HepG2 (cell line): ENCODE data around the gene MORF4L2. TPM values are rescaled to one million over a fixed set of nuclear protein-coding genes. Genes with fewer than 3 reads are reported as not detected.

Experiments
- BRD4 ChIP-seq: sonication (generic); formaldehyde crosslinking; IDR thresholded peaks from 2 replicates; pipeline ENCODE4 v1.4.0; 2020; ENCODE audit warnings: missing genetic modification reagents
- CBX5 ChIP-seq: sonication (generic); formaldehyde crosslinking; IDR thresholded peaks from 2 replicates; pipeline ENCODE4 v1.4.0; 2020; ENCODE audit warnings: missing genetic modification reagents, borderline replicate concordance
- FOXA3 ChIP-seq: IDR thresholded peaks from 2 replicates; pipeline ENCODE4 v1.6.1; 2016; ENCODE audit warnings: missing genetic modification reagents, missing compliant biosample characterization
- HMG20A ChIP-seq: IDR thresholded peaks from 2 replicates; pipeline ENCODE4 v1.6.1; 2016; ENCODE audit warnings: borderline replicate concordance
- NCOA5 ChIP-seq: sonication (generic); formaldehyde crosslinking; IDR thresholded peaks from 2 replicates; pipeline ENCODE4 v1.4.0; 2020; ENCODE audit warnings: missing genetic modification reagents
- RAD21 ChIP-seq: fragments of 450-650 bp; formaldehyde crosslinking; IDR thresholded peaks from 2 replicates; pipeline ENCODE4 v1.5.0; 2020; ENCODE audit warnings: mild to moderate bottlenecking
- RARG ChIP-seq: sonication (generic); formaldehyde crosslinking; IDR thresholded peaks from 2 replicates; pipeline ENCODE4 v1.4.0; 2020; ENCODE audit warnings: low read depth, mild to moderate bottlenecking, missing genetic modification reagents
- TBL1XR1 ChIP-seq: fragments of 150-350 bp; IDR thresholded peaks from 2 replicates; pipeline ENCODE4 v1.6.1; 2014; ENCODE audit warnings: borderline replicate concordance, low read length; ENCODE audit not compliant: partially characterized antibody
- TEAD3 ChIP-seq: optimal IDR thresholded peaks from 2 replicates; pipeline ENCODE3; 2016; ENCODE audit warnings: borderline replicate concordance
- ZNF225 ChIP-seq: sonication (generic); formaldehyde crosslinking; IDR thresholded peaks from 2 replicates; pipeline ENCODE4 v1.4.0; 2020; ENCODE audit warnings: mild to moderate bottlenecking, missing genetic modification reagents
- ZNF235 ChIP-seq: sonication (generic); formaldehyde crosslinking; IDR thresholded peaks from 2 replicates; pipeline ENCODE4 v1.8.1; 2023; ENCODE audit warnings: mild to moderate bottlenecking, missing genetic modification reagents, borderline replicate concordance
- ZNF326 ChIP-seq: sonication (generic); formaldehyde crosslinking; IDR thresholded peaks from 2 replicates; pipeline ENCODE4 v1.4.0; 2020; ENCODE audit warnings: missing genetic modification reagents, borderline replicate concordance
- ZNF768 ChIP-seq: sonication (generic); formaldehyde crosslinking; IDR thresholded peaks from 2 replicates; pipeline ENCODE4 v1.4.0; 2020; ENCODE audit warnings: missing genetic modification reagents
- ZNF781 ChIP-seq: sonication (generic); formaldehyde crosslinking; IDR thresholded peaks from 2 replicates; pipeline ENCODE4 v1.5.1; 2020; ENCODE audit warnings: borderline replicate concordance, mild to moderate bottlenecking, missing genetic modification reagents; ENCODE audit errors: not compliant biosample characterization
- ZNF891 ChIP-seq: sonication (generic); formaldehyde crosslinking; IDR thresholded peaks from 2 replicates; pipeline ENCODE4 v1.5.0; 2020; ENCODE audit warnings: mild to moderate bottlenecking, missing genetic modification reagents
- polyA plus RNA-seq, 8 experiments: library from polyadenylated mRNA; depleted of rRNA in 3 of 8; stranded (reverse) in 7 of 8; unstranded in 1 of 8; fragments of >200 nt; fragmentation: Illumina TruSeq in 4 of 8; extraction: Trizol in 4 of 8; gene quantifications; 2 replicates each; pipeline versions ENCODE4 v1.2.1 to v1.2.3, GENCODE V29; 2011 to 2016; ENCODE audit warnings: low read depth in 4 of 8, missing spikeins in 1 of 8, mixed read lengths in 1 of 8; ENCODE audit not compliant: insufficient read depth in 1 of 8
- total RNA-seq, 5 experiments: library from RNA; depleted of rRNA; stranded (reverse); fragments of >200 nt; fragmentation: Illumina TruSeq; extraction: Trizol; gene quantifications; 2 replicates each; pipeline ENCODE4 v1.2.3, GENCODE V29; 2016; ENCODE audit warnings: low read depth in 1 of 5
- TF ChIP-seq, protein P1 (sequence below), 2 experiments: sonication (generic) in 1 of 2; formaldehyde crosslinking in 1 of 2; IDR thresholded peaks; 2 replicates each; pipeline versions ENCODE4 v1.5.1 to v1.6.1; 2011 to 2020; ENCODE audit warnings: borderline replicate concordance in 1 of 2, low read depth in 1 of 2, low read length in 1 of 2, mild to moderate bottlenecking in 1 of 2, missing genetic modification reagents in 1 of 2, moderate library complexity in 1 of 2
- TF ChIP-seq, protein P2 (sequence below): sonication (generic); formaldehyde crosslinking; IDR thresholded peaks from 2 replicates; pipeline ENCODE4 v1.5.0; 2020; ENCODE audit warnings: mild to moderate bottlenecking, missing genetic modification reagents, moderate library complexity
- TF ChIP-seq, protein P3 (sequence below): sonication (generic); formaldehyde crosslinking; IDR thresholded peaks from 2 replicates; pipeline ENCODE4 v1.8.1; 2022; ENCODE audit warnings: mild to moderate bottlenecking, missing genetic modification reagents
- TF ChIP-seq, protein P4 (sequence below): sonication (generic); formaldehyde crosslinking; IDR thresholded peaks from 2 replicates; pipeline ENCODE4 v1.4.0; 2020; ENCODE audit warnings: missing genetic modification reagents
- TF ChIP-seq, protein P5 (sequence below): sonication (generic); formaldehyde crosslinking; IDR thresholded peaks from 2 replicates; pipeline ENCODE4 v1.8.0; 2022; ENCODE audit warnings: mild to moderate bottlenecking, missing genetic modification reagents, borderline replicate concordance

The MORF4L2 gene
- total and polyA plus RNA-seq, 2 of the 13 experiments (the other 11 are each of a cell fraction or from before 2014, with no cell fraction given): 358 to 469 TPM

DNA sequence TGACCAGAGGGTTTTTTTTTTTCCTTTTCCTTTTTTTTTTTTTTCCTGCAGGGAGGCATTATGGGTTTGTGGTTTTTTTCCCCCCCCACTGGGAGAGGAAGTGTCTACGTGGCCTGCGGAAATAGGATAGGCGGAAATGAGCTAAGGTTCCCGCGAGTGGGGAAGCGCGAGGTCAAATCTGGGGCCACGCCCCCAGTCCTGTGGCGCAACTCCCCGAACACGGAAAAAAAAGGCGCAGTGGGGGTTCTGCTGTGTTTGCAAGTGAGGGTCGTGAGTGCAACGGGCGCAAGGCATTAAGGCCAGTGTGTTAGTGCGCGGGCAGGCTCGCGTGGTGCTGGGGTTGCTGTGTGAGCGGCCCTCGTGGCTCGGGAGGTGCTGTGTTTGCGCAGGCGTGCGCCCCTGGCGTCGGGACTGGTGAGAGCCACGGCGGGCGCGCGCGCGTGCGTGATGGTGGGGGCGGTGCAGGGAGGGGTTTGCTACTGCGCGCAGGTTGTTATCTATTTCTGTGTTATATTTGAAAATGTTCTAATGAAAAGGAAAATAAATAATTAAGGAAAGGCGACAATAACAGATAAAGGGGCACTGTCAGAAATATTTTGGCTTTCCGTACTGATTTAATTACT lies 685 bp upstream of the MORF4L2 start (continued):
- TF ChIP-seq, protein P1, sequence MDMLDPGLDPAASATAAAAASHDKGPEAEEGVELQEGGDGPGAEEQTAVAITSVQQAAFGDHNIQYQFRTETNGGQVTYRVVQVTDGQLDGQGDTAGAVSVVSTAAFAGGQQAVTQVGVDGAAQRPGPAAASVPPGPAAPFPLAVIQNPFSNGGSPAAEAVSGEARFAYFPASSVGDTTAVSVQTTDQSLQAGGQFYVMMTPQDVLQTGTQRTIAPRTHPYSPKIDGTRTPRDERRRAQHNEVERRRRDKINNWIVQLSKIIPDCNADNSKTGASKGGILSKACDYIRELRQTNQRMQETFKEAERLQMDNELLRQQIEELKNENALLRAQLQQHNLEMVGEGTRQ (IDR thresholded peaks at IDR 0.05; ENCODE audit: low read depth, low read length): no peak
- TF ChIP-seq, protein P1 (CRISPR knock-in tag; IDR thresholded peaks at IDR 0.05; ENCODE audit: borderline replicate concordance): no peak
- TF ChIP-seq ZNF225 (CRISPR knock-in tag) (no peak), TBL1XR1 (peak; percentile 37), BRD4 (CRISPR knock-in tag) (peak; percentile 63; the same call in 1 of the 2 replicates), ZNF235 (CRISPR knock-in tag) (no peak), RAD21 (CRISPR knock-in tag) (no peak), ZNF781 (CRISPR knock-in tag) (no peak), FOXA3 (no peak), RARG (CRISPR knock-in tag) (no peak), ZNF326 (no peak), HMG20A (no peak), CBX5 (CRISPR knock-in tag) (0 out of 2 replicates have a peak, but pooled peaks have one; percentile 24), NCOA5 (CRISPR knock-in tag) (no peak), ZNF768 (CRISPR knock-in tag) (peak; percentile 34; the same call in 1 of the 2 replicates), ZNF891 (CRISPR knock-in tag) (no peak), TEAD3 (CRISPR knock-in tag) (no peak)
- TF ChIP-seq, protein P2, sequence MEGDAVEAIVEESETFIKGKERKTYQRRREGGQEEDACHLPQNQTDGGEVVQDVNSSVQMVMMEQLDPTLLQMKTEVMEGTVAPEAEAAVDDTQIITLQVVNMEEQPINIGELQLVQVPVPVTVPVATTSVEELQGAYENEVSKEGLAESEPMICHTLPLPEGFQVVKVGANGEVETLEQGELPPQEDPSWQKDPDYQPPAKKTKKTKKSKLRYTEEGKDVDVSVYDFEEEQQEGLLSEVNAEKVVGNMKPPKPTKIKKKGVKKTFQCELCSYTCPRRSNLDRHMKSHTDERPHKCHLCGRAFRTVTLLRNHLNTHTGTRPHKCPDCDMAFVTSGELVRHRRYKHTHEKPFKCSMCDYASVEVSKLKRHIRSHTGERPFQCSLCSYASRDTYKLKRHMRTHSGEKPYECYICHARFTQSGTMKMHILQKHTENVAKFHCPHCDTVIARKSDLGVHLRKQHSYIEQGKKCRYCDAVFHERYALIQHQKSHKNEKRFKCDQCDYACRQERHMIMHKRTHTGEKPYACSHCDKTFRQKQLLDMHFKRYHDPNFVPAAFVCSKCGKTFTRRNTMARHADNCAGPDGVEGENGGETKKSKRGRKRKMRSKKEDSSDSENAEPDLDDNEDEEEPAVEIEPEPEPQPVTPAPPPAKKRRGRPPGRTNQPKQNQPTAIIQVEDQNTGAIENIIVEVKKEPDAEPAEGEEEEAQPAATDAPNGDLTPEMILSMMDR (CRISPR knock-in tag): peak; percentile 63
- TF ChIP-seq, protein P3, sequence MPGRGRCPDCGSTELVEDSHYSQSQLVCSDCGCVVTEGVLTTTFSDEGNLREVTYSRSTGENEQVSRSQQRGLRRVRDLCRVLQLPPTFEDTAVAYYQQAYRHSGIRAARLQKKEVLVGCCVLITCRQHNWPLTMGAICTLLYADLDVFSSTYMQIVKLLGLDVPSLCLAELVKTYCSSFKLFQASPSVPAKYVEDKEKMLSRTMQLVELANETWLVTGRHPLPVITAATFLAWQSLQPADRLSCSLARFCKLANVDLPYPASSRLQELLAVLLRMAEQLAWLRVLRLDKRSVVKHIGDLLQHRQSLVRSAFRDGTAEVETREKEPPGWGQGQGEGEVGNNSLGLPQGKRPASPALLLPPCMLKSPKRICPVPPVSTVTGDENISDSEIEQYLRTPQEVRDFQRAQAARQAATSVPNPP: no peak
- TF ChIP-seq, protein P4, sequence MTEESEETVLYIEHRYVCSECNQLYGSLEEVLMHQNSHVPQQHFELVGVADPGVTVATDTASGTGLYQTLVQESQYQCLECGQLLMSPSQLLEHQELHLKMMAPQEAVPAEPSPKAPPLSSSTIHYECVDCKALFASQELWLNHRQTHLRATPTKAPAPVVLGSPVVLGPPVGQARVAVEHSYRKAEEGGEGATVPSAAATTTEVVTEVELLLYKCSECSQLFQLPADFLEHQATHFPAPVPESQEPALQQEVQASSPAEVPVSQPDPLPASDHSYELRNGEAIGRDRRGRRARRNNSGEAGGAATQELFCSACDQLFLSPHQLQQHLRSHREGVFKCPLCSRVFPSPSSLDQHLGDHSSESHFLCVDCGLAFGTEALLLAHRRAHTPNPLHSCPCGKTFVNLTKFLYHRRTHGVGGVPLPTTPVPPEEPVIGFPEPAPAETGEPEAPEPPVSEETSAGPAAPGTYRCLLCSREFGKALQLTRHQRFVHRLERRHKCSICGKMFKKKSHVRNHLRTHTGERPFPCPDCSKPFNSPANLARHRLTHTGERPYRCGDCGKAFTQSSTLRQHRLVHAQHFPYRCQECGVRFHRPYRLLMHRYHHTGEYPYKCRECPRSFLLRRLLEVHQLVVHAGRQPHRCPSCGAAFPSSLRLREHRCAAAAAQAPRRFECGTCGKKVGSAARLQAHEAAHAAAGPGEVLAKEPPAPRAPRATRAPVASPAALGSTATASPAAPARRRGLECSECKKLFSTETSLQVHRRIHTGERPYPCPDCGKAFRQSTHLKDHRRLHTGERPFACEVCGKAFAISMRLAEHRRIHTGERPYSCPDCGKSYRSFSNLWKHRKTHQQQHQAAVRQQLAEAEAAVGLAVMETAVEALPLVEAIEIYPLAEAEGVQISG (CRISPR knock-in tag): 0 out of 2 replicates have a peak, but pooled peaks have one; percentile 36
- TF ChIP-seq, protein P5, sequence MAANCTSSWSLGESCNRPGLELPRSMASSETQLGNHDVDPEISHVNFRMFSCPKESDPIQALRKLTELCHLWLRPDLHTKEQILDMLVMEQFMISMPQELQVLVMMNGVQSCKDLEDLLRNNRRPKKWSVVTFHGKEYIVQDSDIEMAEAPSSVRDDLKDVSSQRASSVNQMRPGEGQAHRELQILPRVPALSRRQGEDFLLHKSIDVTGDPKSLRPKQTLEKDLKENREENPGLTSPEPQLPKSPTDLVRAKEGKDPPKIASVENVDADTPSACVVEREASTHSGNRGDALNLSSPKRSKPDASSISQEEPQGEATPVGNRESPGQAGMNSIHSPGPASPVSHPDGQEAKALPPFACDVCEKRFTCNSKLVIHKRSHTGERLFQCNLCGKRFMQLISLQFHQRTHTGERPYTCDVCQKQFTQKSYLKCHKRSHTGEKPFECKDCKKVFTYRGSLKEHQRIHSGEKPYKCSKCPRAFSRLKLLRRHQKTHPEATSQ (CRISPR knock-in tag): no peak
